GM21723 (cell line): ENCODE results near the gene AAK1.
"Not testable (repeated sequence)": the region's sequence is repeated elsewhere in the genome, so short reads cannot be mapped to it uniquely, and the experiment has no call there.

Source experiments
- ATAC-seq: cut with Tn5 transposase; IDR thresholded peaks from one replicate; pipeline ENCODE4 v1.9.1; 2021; ENCODE audit warnings: mild to moderate bottlenecking, moderate library complexity; ENCODE audit not compliant: unreplicated experiment

The AAK1 gene

DNA sequence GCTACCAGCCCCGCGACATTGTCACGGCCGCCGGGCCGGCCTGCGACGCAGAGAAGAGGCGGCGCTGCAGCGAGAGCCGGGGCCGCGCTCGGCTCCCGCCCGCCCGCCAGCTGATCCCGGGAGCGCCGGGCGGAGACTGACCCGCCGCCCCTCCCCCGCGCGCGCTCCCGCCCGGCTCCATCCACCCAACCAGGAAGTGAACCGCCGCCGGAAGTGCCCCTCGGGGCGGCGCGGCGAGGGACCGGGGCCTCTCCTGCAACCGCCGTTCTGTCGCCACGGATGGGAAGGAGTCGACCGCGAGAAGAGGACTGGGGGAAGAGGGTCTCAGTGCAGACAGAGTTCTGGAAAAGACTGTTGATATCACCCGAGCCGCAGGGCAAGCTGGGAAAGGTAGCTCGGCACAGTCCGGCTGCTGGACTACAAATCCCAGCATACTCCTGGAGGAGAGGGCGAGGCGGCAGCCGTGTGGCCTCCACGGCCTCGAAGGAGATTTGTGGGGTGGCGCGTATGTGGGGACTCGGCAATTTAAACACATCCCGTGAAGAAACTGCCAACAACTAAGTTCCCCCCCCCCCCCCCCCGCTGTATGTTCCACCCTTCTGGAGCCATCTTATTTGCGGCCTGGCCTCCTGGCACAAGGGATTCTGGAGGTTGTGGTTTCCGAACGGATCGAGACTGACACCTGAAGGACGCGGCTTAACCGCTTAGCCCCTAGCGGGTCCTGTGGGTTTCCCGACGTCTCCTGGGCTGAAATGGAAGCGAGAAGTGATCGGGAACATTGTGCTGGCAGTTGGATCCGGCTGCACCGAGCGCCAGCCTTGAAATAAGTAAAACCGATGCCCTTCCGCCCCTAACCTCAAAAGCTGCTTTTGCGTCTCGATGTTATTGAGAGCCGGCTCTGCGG is at the start of gene AAK1:
Gene AAK1, minus strand, starts transcription at position 138 of the 904 bp plus-strand sequence. CDS start 699 bp downstream, outside the sequence.
- peak; percentile 50 for ATAC-seq

DNA sequence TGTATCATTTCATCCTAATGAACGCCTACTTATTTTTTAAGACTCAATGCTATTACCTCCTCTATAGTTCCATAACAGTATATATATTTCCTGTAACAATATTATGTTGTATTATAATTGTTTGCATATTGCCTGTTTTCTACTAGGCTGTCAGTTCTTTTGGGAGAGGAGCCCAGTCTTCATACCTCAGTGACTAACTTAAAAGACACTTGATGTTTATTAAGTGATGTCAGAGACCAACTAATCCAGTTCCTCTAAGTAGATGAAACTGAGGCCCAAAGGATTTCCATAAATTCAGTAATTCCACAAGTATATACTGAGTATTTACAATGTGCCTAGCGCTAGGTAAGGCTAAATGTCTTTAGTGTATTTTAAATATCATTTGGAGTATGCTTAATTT is 48.9 kb upstream of the AAK1 start:
- no peak for ATAC-seq

DNA sequence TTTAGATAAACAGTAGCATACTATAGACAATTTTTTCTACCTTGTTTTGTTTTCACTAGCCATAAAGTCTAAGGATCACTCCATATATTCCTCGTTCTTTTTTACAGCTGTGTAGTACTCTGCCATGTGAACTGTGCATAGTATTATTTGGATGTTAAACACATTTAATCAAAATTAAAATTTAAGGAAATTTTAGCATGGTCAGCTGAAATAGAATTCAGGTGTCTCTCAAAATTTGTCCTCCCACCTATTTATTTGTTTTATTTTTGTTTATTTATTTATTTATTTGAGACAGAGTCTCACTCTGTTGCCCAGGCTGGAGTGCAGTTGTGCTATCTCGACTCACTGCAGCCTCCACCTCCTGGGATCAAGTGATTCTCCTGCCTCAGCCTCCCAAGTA is 46.4 kb upstream of the AAK1 start:
- no peak for ATAC-seq

DNA sequence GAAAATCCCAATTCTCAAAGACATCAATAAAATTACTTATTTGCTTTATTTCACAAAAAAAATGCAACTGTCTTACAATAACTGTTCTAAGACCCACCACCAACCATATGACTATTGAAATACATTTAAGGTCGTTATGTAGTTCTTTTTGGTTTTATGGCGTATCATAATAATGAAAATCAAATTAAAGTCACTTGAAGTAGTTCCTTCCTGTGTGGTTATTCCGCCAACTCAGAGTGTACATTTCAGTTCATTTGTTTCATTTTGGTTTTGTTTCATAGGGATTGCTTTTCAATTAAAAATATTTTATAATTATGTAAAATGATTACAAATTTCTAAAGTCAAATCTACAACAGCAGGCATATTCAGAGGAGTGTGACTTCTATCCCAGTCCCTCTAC is 45.9 kb upstream of the AAK1 start:
- no peak for ATAC-seq

DNA sequence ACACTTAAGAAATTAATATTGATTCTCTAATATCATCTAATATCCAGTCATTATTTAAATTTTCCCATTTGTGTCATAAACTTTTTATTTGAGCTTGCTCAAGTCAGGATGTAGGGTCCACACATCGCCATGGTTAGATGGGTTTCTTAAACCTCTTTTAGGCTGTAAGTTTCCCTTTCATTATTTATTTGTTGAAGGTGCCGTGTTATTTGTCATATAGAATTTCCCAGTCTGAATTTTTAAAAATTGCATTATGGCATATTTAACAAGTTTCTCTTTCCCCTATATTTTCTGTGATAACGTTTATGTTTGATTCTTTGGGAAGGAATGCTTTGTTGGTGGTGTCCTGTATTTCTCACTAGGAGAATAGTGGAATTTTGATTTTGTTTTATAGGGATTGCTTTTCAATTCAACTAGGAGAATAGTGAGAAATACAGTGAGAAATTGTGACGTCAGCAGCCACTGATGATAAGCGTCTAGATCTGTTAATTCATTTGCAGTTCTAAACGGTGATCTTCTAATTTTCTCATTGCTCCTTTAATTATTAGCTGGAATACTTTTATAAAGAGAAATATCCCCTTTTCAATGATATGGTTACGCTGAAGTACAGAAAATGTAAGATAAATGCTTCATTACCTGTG is 44.6 kb upstream of the AAK1 start:
- no peak for ATAC-seq

DNA sequence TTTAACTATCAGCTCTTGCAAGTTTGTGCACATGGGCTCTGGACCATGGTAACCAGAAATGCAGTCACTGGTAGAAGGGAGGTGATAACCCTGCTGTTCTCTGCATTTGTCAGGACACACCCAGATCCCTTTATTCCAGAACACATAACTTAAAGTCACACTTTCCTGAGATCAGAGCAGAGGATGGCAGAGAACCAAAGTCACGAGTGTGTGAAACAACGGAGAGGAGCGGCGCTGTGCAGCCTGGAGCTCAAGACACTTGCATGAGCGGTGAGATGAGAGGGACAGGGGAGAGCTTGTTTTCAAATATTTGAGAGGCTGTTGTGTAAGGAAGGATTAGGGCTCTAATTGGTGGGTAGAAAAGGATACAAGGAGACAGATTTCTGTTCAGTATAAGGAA is 43.3 kb upstream of the AAK1 start:
- no peak for ATAC-seq

DNA sequence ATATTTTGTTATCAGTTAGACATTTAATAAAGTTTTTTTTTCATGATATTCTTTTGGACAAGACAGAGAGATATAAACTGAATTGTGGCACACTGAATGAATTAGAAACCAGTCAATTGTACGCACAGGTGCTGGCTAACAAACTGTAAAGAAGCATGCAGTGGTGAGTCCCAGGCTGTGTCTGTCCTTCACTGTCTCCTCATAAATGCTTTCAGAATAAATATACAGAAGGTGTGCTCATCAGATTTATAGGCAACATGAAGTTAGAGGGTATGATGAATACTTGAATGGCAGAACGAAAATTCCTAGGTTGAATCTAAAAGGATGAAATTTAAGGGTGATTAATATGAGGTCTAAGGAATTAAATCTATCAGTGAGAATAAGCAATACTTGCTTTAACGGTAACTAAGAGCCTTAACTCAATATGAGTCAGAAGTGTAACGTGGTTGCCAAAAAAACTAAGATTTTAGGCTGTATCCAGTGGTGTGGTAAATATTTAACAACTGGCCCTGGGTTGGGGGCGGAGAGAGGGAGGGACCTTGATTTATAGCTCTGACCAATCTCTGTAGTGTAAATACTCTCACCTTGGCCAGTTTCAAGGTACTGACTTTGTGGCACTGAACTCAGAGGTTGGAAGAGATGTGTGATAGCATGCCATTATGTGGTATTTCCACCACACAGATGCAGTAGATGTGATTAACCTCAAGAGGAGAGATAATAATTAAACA is 41.9 kb upstream of the AAK1 start:
- ATAC-seq: no peak

DNA sequence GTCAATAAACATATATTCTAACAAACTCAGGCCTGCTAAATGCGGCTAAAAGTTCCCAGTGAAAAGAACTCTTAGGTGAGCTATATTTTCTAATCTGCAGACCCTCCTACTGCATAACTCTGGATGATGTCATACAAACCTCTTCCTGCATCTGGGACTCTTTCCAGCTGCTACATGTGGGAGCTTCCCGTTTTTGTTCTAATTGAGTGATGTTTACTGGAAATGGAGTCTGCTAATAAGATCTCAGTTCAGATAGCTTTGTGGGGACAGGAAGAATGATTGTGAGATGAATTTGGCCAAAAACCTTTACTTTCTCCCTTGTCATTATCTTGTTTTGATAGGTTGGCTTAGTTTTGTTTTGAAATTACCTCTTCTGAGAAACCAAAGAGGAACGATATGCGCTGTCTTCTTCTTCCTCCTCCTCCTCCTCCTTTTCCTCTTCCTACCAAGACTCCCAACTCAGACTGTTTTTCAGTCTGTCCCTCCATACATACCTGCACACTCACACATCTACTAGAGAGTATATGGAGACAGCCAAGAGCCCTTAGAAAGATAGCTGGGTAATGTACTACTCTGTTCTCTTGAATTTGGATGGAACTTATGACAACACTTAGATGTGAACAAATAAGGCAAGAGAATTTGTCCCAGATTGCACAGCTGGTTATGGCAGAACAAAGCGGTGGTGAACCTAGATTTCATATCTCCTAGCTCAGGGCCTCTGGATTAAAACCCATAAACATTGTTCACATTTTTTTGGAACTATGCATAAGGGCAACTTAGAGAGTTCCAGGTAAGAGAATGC is 39.8 kb upstream of the AAK1 start:
- no peak for ATAC-seq

DNA sequence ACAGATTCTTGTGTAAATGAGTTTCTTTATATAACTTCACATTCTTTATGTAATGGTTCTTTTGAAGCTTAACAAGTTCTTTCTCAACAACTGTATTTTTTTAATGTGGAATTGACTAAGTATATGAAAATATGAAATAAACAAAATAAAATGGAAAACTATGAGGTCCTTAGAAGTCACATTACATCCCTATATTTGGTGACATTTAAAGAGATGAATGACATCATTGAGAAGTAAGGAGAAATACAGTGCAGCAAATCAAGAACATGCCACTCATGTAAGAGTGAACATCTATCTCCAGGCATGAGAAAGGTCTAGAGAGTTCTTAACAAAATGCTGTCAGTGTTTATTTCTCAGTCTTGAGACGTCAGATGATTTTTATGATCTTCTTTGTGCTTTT is 39.0 kb upstream of the AAK1 start:
- no peak for ATAC-seq

DNA sequence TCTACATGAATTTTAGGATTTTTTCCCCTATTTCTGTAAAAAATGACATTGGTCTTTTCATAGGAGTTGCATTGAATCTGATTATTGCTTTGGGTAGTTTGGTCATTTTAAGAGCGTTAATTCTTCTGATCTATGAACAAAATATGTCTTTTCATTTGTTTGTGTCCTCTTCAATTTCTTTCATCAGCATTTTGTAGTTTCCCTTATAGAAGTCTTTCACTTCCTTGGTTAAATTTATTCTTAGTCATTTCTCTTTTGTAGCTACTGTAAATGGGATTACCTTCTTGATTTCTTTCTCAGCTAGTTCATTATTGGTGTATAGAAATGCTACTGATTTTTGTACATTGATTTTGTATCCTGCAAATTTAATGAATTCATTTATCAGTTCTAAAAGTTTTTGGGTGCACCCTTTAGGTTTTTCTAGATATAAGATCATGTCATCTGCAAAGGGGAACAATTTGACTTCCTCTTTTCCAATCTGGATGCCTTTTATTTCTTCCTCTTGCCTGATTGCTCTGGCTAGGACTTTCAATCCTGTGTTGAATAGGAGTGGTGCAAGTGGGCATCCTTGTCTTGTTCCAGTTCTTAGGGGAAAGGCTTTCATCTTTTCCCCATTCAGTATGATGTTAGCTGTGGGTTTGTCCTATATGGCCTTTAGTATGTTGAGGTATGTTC is 36.6 kb upstream of the AAK1 start:
- no peak for ATAC-seq

DNA sequence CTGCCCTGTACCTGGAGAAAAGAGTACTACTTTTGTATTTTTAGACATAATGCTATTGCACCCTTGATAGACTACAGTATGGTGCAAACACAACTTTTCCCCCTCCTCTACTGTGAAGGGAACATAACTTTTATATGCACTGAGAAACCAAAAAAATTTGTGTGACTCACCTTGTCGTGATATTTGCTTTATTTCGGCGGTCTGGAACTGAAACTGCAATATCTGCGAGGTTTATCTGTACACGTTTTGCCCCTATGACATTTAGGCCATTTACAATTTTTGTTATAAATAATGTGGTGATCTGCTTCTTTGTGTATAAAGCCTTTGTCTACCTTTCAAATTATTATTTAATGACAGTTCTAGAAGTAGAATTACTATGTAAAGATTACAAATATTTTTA is 34.4 kb upstream of the AAK1 start:
- ATAC-seq: no peak

DNA sequence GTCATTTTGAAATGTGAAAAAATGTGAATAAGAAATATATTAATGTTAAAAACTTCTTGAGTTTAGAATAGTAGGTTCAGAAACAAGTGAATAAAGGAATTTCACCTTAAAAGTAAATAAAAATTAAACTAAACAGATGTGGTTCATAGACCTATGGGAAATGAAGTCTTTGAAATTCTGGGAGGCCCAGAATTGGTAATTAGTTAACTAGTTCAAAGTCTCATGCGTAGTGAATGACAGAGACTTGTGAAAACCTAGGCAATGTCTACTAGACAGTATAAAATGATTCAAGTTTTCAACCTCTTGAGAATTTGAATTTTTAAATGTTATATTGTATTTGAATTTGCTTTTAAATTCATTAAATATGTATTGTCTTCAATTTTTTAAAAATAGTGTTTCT is 32.6 kb upstream of the AAK1 start:
- no peak for ATAC-seq

DNA sequence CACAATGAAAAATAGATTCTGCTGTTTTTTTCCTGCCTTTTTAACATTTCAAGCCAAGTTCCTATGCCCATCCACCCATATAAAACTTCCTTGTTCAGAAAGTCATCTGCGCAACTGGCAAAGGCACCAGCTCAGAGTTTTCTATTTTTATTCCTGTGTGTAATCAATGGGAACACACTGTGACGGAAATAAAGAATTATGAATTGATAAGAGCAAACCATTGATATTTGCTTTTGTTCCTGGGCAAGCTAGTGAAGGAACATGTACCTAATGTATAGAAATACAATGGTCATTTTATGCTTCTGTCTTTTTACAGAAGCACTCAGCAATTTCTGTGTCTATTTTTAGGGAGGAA is 30.8 kb upstream of the AAK1 start:
- ATAC-seq: no peak

DNA sequence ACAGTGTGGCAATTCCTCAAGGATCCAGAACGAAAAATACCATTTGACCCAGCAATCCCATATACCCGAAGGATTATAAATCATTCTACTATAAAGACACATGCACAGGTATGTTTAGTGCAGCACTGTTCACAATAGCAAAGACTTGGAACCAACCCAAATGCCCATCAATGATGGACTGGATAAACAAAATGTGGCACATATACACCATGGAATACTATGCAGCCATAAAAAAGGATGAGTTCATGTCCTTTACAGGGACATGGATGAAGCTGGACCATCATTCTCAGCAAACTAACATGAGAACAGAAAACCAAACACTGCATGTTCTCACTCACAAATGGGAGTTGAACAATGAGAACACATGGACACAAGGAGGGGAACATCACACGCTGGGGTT is 29.6 kb upstream of the AAK1 start:
- not testable (repeated sequence) for ATAC-seq

DNA sequence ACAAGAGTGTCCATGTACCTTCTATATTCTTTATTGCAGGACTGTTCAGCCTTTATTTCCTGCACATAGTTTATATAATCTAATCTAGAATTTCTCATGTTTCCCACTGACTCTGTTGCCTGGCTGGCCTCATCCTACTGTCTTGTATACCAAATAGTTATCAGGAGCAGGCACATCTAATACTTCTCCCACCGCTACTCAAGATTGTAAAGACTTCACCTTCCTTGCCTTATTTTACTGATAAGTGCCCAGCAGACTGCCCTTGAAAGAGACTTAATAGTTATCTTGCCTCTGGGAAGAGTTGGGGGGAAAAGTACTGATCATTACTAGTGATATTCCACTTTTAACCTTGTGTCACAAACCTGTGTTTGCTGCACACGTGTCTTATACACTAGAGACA is 26.1 kb upstream of the AAK1 start:
- no peak for ATAC-seq

DNA sequence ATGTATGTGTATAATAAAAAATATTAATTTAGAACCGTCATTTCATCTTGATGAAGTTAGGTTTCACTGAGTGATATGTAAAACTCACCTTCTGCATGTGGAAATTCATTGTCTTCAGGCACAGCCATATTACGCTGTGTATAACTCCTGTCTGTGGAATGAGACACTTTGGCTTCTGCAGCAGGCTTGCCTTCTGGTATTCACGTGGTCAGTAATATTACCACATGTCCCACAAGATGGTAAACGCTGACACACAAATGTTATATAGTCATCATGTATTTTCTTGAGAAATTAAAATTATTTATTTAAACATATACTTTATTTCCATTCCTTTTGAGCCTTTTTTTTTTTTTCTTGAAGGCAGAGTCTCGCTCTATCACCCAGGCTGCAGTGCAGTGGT is 25.1 kb upstream of the AAK1 start:
- ATAC-seq: no peak

DNA sequence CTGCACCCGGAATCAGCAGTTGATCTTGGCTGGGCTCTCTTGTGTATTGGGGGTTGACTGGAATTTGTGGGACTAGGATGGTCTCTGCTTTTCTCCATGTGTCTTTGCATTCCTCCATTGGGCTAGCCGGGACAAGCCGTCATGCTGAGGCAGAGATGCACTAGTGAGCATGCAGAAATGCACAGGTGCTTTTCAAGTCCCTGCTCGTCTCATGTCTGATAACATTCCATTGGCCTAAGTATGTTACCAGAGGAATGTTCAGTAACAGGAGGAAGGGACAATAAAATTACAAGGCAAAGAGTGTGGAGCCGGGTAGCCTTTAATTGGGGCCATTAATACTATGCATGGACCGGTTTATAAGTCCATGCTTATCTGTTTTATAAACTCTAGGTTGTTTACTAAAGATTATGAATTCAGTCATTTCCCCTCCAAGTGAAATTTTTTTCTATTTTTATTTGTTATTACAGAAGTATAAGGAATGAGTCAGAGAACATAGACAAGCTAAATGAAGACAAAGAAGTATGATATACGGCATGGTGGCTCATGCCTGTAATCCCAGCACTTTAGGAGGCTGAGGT is 24.4 kb upstream of the AAK1 start:
- no peak for ATAC-seq

DNA sequence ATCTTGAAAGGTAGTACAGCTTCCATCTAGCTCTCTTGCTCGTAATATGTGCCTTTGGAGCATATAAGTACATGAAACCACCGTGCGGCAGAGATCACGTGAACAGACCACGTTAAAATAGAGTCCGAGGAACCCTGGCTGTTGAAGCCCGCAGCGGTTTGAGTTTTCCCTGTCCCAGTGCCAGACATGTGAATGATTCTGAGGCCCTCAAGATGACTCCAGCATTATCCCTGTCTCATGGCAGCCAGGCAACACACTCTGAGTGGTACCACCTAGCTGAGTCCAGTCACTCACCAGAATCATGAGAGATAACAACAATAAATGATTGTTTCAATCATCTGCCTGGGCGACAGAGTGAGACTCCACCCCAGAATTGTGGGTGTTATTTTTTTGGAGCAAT is 21.6 kb upstream of the AAK1 start:
- ATAC-seq: no peak

DNA sequence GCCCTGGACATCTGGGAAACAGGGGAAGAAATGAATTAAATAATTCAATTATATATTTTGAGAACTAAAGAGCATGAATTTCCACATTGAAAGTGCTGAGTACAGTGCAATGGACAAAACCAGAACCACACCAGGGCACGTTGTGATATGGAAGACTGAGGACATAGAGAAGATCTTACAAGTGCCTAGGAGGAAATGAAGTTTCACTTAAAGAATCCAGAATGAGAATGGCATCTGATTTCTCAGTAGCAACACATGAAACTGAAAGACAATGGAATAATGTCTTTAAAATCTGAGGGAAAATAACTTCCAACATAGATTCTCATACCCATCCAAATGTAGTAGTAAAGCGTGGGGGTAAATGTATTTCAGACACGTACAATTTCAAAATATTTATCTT is 20.3 kb upstream of the AAK1 start:
- no peak for ATAC-seq

DNA sequence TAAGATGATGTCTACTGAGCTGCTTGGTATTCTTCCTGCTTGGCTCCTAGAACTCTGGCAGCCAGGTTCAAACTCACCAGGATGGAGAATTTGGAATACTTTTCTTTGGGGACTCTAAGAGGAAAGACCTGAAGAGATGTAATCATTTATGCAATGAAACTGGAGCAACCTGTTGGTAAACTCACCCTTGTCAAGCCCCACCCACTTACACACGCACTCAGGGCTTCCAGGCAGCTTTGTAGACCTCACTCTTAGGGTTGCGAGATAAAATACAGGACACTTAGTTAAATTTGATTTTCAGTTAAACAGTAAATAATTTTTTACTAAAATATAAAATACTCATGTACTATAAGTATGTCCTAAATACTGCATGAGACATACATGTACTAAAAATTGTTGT is 19.0 kb upstream of the AAK1 start:
- not testable (repeated sequence) for ATAC-seq
